Epithelial cell of alveolus of lung (primary cell): ENCODE results near the gene FASTKD2. TPM values are rescaled to one million over a fixed set of nuclear protein-coding genes. Genes with fewer than 3 reads are reported as not detected.

Experiments used
- total RNA-seq: library from RNA; depleted of rRNA; stranded (reverse); fragments of >200 nt; gene quantifications from 2 replicates; pipeline ENCODE4 v1.2.1, GENCODE V29; 2015

Gene FASTKD2
- 22.7 and 31.7 TPM in 2 replicates for total RNA-seq

GRCh38 chr2:206765242-206766056, at the start of gene FASTKD2, which contains the start of gene MDH1B:
Gene FASTKD2, plus strand, starts transcription at chr2:206765606. Its CDS starts 1,088 bp downstream, at chr2:206766694.
Gene MDH1B, minus strand, starts transcription at chr2:206765328. Its CDS starts 57 bp downstream, at chr2:206765271.

GRCh38 chr2:206718296-206718695, 47.1 kb upstream of the FASTKD2 start, which contains the start of gene DYTN:
Gene DYTN, minus strand, starts transcription at chr2:206718396. Its CDS starts 117 bp downstream, at chr2:206718279.

Other genes with a start within 250 kb of the FASTKD2 start
- not detected in 2 replicates for gene FAM237A, start 123.1 kb upstream of the FASTKD2 start, total RNA-seq
- gene DYTN, start 47.2 kb upstream of the FASTKD2 start, total RNA-seq: not detected in 2 replicates
- 0.26 and 1.3 TPM in 2 replicates for gene MDH1B, start 278 bp upstream of the FASTKD2 start, total RNA-seq
- not detected in 2 replicates for gene CPO, start 173.9 kb downstream of the FASTKD2 start, total RNA-seq